HG03139 (cell line): ENCODE measurements around the gene RFX5.
"Not testable (repeated sequence)": the region's sequence is repeated elsewhere in the genome, so short reads cannot be mapped to it uniquely, and the experiment has no call there.

ENCODE experiments used
- ATAC-seq: cut with Tn5 transposase; IDR thresholded peaks from one replicate; pipeline ENCODE4 v1.9.1; 2021; ENCODE audit not compliant: unreplicated experiment

The RFX5 gene

GRCh38 chr1:151346769-151347522 is at the start of gene RFX5:
Gene RFX5, minus strand, starts transcription at chr1:151347252. Its CDS starts 932 bp downstream, at chr1:151346320.
- peak; percentile 92 for ATAC-seq

GRCh38 chr1:151396265-151396664 is 49.2 kb upstream of the RFX5 start:
- ATAC-seq = not testable (repeated sequence)

GRCh38 chr1:151393583-151393982 is 46.5 kb upstream of the RFX5 start:
- no peak for ATAC-seq

- no peak for ATAC-seq
Measured at GRCh38 chr1:151391079-151391563, 44.1 kb upstream of the RFX5 start.

GRCh38 chr1:151390221-151391078 is 43.4 kb upstream of the RFX5 start:
- ATAC-seq = not testable (repeated sequence)

GRCh38 chr1:151386002-151386401 is 39.0 kb upstream of the RFX5 start:
- no peak for ATAC-seq

- no peak for ATAC-seq
Measured at GRCh38 chr1:151384584-151384983, 37.5 kb upstream of the RFX5 start.

GRCh38 chr1:151377150-151377884 is 30.3 kb upstream of the RFX5 start:
- no peak for ATAC-seq

GRCh38 chr1:151373196-151373595 is 26.1 kb upstream of the RFX5 start:
- ATAC-seq = no peak

- no peak for ATAC-seq
Measured at GRCh38 chr1:151372058-151372934, 25.2 kb upstream of the RFX5 start, which contains the start of gene SELENBP1. Gene SELENBP1, minus strand, starts transcription at chr1:151372705. Its CDS starts 64 bp downstream, at chr1:151372641.

- no peak for ATAC-seq
Measured at GRCh38 chr1:151371370-151372057, 24.5 kb upstream of the RFX5 start.

- no peak for ATAC-seq
Measured at GRCh38 chr1:151370211-151370911, 23.3 kb upstream of the RFX5 start.

- ATAC-seq = no peak
Measured at GRCh38 chr1:151369621-151370048, 22.6 kb upstream of the RFX5 start.

- ATAC-seq = no peak
Measured at GRCh38 chr1:151369302-151369610, 22.2 kb upstream of the RFX5 start.

GRCh38 chr1:151368393-151369301 is 21.6 kb upstream of the RFX5 start:
- no peak for ATAC-seq

GRCh38 chr1:151367658-151368392 is 20.8 kb upstream of the RFX5 start:
- no peak for ATAC-seq

GRCh38 chr1:151364996-151365395 is 17.9 kb upstream of the RFX5 start:
- no peak for ATAC-seq
